ENCODE results near the gene TENM3.
"Not testable (repeated sequence)": the region's sequence is repeated elsewhere in the genome, so short reads cannot be mapped to it uniquely, and the experiment has no call there.

Gene TENM3

DNA sequence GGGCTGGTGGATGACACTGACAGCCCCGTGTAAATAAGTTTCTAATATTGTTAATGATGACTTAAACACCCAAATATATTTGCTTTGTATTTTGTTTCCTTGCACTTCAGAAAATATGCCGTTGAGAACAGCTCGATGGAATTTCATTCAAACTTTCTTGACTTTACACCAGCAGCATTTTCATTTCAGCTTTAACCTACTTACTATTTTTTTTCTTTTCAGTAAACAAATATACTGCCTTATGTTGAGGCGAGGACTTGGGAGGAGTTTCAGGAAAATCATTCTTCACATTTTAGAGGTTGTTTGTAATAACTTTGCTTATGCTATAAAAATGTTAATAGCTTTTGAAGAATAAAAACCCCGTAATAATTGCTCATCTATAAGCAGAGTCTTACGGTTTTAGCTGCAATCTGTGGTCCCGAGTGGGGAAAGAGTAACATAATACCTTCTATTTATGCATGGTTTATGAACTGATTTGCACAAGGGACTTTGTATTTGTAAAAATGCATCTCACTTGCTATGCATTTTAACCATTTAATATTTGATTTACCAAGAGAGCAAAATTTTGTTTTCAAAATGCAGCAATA, 14.1 kb upstream of the TENM3 start:
- no peak for DNase-seq (ENCODE audit: low read depth)

GRCh38 chr4:182230256-182230655, 12.9 kb upstream of the TENM3 start:
- no peak for DNase-seq (ENCODE audit: low read depth)

GRCh38 chr4:182231080-182231479, 12.1 kb upstream of the TENM3 start:
- no peak for DNase-seq (ENCODE audit: low read depth)

- DNase-seq (ENCODE audit: low read depth), result no peak
Measured at GRCh38 chr4:182231496-182231895, 11.7 kb upstream of the TENM3 start.

- no peak for DNase-seq (ENCODE audit: low read depth)
Measured at GRCh38 chr4:182233310-182234090, 9.7 kb upstream of the TENM3 start.

DNA sequence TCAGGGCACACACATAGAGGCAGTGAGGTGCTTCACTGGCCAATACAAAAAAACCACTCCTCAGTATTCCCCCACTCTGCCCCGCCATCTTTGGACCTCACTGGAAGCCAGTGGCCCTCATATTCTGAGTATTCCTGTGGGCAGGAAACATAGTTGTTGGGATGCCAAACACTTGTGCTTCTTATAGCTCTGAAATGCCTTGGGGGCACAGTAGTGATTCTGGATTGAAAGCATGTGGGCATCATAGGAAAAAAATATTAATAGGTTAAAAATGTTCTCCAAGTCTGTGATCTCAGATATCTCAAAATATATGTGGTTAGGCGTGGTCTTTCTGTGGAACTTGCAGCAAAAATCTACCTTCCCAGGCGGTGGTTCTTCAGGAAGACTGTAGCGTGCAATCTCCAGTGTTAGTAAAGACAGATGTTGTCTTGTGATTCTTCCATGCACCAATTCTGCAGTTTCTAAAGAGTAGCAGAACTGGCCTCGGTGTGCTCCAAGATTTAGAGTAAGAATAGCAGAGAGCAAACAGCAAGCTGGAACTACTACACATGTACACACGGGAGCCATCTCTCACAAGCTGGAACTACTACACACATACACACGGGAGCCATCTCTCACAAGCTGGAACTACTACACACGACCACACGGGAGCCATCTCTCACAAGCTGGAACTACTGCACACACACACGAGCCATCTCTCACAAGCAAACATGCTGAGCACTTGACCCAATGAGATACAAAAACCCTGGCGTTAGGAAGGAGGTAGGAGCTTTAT, 8.0 kb upstream of the TENM3 start:
- DNase-seq (ENCODE audit: low read depth), result no peak

GRCh38 chr4:182236186-182236585, 7.0 kb upstream of the TENM3 start:
- DNase-seq (ENCODE audit: low read depth), result no peak

DNA sequence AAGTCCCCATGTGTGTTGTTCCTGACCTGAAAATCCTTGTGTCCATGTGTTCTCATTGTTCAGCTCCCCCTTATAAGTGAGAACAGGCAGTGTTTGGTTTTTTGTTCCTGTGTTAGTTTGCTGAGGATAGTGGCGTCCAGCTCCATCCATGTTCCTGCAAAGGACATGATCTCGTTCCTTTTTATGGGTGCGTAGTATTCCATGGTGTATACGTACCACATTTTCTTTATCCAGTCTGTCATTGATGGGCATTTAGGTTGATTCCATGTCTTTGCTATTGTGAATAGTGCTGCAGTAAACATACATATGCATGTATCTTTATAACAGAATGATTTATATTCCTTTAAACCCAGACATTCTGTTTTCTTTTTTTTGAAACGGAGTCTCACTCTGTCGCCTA, 6.2 kb upstream of the TENM3 start:
- not testable (repeated sequence) for DNase-seq (ENCODE audit: low read depth)

DNA sequence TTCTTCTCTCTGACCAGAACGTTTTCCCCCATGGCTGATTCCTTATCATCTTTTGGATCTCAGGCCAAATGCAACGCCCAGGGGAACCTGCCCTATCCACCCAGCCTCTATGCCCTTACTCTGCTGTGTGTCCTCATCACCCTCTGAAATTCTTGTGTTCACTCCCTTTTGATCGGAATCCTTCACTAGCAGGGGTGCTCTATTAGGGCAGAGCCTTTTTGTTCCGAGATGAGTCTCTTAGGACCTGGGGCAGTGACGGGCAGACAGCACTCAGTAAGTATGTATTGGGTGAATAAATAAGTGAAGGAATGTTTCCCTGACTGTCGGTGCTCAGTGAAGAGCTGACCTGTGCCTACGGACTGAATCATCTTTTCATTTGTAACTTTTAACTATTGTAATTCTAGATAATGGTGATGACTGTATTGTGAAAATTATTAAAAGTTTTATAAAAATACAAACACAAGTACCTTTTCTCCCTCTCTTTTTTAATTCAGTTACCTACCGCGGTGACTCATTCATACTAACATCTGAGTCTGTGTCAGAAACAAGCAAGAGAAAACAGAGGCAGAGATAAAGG, 4.8 kb upstream of the TENM3 start:
- no peak for DNase-seq (ENCODE audit: low read depth)

DNA sequence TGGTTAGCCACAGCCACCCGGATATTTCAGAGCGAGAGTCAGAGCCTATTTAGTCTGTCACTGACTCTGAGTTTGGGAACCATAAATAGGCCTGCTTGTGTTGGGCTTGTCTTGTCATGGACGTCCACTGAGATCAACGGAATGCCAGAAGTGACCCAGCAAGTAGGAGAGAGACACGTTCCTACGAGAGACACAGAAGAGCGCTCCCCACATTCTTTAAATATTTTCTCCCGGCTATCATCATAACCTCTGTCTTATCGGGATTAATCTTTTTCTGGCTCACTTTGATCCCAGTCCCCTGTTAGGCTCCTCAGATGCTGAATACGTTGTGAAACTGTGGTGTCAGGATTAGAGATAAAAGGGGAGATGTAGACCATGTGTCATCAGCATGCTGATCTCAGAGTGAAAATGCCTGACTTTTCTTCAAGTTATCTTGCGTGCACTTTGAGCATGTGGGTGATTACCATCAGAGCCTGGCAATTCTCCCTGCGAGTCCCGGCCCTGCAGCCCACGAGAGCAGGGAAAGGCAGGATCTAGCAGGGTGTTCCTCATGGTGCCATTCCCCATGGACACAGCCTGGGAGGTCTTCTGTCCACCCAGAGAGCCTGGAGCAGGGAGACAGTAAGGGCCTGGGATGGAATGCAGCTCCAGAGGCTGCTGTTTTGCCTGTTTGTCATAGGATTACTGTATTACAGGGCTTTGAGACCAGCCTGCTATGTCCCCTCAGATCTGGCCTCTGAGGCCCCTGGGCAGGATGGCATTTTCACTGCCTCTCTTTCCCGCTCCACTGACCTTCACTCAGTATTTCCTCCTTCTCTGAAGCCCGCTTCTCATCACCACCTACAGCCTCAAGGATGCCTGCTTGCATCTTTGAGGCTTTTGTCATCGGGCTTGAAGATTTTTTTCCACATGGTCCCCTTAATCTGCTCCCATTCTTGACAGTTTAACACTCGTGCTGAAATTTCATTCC, 2.8 kb upstream of the TENM3 start:
- DNase-seq (ENCODE audit: low read depth), result no peak

- DNase-seq (ENCODE audit: low read depth), result not testable (repeated sequence)
Measured at GRCh38 chr4:182242260-182242659, 942 bp upstream of the TENM3 start.

DNA sequence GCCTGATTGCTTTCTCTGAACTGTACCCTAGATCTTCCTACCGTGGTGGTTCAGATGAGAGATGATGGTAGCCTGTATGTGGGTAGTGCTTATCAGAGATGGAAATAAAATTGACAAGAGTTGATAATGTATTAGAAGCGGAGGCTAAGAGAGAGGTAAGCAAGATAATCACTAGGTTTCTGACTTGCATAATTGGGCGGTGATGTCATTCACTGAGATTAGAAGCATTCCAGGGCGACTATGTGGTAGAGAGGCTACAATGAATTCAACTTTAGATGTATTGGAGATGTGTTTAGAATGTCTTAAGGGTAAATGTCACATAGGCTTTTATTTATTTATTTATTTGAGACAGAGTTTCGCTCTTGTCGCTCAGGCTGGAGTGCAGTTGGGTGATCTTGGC, 415 bp upstream of the TENM3 start:
- no peak for DNase-seq (ENCODE audit: low read depth)

DNA sequence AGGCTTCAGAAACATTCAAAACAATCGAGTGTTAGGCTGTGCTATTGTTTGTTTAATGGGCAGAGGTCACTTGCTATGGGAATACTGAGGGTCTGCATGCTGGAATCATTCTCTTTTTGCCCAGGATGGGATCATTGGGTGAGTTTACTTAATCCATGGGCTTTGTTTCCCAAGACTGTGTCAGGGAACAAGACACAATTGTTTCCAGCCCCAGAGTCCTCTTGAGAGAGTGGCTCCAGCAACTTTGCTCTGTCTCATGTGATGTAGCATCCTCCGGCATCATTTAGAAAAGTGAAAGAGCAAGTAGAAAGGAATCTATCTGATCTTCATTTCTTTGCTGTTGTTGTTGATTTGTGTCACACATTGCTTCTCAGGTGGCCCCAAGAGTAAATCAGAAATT, 1.8 kb downstream of the TENM3 start:
- no peak for DNase-seq (ENCODE audit: low read depth)

GRCh38 chr4:182245541-182246215, 2.5 kb downstream of the TENM3 start:
- no peak for DNase-seq (ENCODE audit: low read depth)

DNA sequence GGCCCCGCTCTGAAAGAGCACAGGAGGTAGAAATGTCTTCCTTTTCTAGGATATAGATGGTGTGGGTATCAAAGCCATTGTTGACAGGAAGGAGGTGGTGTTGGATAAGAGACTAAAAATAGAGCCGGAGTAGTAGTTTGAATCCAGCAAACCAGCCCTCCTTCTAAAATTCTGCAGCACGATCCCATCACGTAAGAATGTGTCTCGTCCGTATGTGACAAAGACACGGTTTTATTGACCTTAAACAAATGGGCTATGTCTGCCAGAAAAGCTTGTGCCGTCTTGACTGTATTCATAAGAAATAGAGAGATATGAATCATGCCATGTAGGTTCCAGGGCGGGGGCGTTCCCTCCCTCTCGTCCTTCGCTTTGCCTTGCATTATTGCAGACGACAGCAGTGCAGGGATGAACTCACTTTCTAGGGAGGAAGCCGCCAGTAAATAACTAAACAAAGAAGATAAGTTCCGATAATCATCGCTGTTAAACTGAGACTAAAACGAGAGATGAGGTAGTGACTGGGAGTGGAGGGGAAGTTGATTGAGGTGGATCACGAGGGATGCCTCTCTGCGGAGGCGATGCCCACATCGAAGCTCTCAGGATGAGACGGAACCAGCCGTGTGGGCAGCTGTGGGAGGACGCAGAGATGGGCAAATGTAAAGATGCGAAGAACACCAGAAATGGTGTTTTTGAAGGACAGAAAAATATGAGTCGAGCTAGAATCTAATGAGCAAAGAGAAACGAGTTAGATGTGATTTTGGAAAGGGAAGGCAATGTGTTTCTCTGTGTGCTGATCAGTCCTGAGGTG, 3.4 kb downstream of the TENM3 start:
- no peak for DNase-seq (ENCODE audit: low read depth)

- DNase-seq (ENCODE audit: low read depth), result no peak
Measured at GRCh38 chr4:182248295-182248694, 5.1 kb downstream of the TENM3 start.

- no peak for DNase-seq (ENCODE audit: low read depth)
Measured at GRCh38 chr4:182250446-182250845, 7.2 kb downstream of the TENM3 start.

- no peak for DNase-seq (ENCODE audit: low read depth)
Measured at GRCh38 chr4:182251116-182251515, 7.9 kb downstream of the TENM3 start.

GRCh38 chr4:182252220-182252619, 9.0 kb downstream of the TENM3 start:
- DNase-seq (ENCODE audit: low read depth), result no peak
